ENCODE results near the gene PORCN. TPM values are rescaled to one million over a fixed set of nuclear protein-coding genes. Genes with fewer than 3 reads are reported as not detected.
"Not testable (repeated sequence)": the region's sequence is repeated elsewhere in the genome, so short reads cannot be mapped to it uniquely, and the experiment has no call there.

Gene PORCN
- total RNA-seq, 1 experiment from 2014 or later, result 10.2 TPM

DNA sequence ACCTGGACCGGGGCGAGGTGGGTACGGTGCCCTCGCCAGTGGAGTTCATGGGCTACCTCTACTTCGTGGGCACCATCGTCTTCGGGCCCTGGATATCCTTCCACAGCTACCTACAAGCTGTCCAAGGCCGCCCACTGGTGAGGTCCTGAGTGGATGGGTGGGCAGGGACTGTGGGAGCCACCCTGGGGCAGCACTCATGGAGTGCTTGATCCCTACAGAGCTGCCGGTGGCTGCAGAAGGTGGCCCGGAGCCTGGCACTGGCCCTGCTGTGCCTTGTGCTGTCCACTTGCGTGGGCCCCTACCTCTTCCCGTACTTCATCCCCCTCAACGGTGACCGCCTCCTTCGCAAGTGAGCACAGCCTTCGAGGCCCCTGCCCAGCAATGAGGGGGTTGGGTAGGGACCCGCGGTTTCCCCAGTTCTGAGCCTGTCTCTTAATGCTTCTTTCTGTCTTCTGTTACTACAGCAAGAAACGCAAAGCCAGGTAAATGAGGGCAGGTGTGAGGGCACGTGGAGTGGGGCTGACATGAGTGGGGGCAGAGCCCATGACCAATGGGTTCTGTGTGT, 3.7 kb downstream of the PORCN start:
- DNase-seq (ENCODE audit: low read depth), result no peak

DNA sequence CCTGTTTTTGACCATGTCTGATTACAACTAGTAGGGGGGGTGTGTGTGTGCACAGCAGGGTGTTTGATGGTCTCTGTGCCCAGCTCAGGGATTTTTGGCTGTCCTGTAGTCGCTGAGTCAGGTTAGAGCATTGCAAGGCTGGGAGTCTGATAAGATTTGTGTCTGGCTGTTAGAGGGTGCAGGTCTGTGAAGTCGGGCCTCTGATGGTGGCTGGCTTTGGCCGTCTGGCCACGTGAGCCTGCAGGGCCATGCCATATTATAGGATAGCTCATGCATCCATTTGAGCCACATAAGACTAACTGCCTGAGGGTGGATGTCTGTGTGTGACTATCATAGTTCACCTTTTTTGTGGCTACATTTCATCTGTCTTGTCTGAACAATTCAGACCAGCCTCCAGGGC, 4.9 kb downstream of the PORCN start:
- DNase-seq (ENCODE audit: low read depth), result no peak

DNA sequence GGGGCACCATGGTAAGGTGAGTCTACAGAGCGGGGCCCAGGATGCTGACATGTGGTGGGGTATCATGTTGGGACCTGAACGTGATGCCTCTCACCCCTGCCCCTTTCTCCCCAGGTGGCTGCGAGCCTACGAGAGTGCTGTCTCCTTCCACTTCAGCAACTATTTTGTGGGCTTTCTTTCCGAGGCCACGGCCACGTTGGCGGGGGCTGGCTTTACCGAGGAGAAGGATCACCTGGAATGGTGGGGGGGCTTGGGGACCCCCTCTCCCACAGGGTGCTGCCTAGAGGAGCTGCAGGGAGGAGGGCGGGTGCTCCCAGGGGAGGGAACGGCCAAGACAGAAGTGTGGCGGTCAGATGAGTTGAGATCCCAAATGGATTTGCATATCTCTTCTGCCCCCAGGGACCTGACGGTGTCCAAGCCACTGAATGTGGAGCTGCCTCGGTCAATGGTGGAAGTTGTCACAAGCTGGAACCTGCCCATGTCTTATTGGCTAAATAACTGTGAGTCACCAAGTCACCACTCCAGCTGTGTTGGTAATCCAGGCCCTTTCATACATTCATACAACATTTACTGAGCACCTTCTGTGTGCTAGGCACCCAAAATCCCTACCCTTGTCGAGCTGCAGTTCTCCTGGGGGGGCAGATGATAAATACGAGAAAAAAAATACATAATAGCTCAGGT, 5.5 kb downstream of the PORCN start:
- DNase-seq (ENCODE audit: low read depth), result no peak

DNA sequence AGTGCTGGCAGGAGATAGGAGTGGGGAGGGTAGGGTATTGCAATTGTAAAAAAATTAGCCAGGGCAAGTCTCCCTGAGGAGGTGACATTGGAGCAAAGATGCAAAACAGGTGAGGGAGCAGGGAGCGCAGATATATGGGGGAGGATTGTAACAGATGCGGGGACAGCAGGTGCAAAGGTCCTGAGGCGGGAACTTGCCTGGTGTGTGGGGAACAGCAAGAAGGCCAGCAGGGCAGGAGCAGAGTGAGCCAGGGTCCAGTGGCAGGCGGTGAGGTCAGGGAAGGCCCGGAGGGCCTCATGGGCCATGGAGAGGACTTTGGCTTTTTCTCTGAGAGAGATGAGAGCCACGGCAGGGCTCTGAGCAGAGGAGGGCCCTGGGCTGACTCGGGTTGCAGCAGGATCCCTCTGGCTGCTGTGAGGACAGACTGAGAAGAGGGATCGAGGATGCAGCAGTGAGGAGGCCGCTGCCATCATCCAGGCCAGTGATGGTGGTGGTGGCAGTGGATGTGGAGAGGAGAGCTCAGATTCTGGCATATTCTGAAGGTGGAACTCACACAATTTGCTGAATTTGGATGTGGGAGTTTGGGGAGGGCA, 6.2 kb downstream of the PORCN start:
- DNase-seq (ENCODE audit: low read depth), result no peak

DNA sequence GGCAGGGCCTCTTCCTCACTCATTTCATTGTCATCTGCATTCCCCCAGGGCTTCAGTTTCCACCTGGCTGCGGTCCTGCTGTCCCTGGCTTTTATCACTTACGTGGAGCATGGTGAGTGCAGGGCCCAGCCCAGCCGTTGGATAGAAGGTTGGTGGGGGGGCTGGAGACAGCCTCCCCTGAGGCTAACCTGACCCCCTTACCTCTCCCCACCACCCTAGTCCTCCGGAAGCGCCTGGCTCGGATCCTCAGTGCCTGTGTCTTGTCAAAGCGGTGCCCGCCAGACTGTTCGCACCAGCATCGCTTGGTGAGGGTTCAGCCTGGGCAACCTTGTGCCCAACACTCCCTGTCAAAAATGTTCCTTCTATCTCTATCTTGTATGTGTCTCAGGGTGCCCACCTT, 7.0 kb downstream of the PORCN start:
- no peak for DNase-seq (ENCODE audit: low read depth)

DNA sequence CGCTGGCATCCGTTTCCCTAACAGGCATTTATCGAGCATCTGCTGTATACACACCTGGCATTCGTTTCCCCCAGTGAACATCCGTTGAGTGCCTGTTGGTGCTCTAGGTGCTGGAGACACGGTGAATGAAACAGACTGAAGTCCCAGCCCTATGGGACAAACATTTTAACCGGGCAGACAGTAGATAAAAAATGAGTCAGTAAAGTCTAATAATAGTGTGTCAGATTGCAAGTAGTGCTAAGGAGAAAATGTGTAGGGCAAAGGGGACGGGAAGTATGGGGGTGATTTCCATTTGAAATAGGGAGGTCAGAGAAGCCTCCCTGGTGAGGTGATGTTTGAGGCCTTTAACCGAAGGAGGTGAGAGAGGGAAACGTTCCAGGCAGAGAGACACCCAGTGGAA, 7.5 kb downstream of the PORCN start:
- no peak for DNase-seq (ENCODE audit: low read depth)

DNA sequence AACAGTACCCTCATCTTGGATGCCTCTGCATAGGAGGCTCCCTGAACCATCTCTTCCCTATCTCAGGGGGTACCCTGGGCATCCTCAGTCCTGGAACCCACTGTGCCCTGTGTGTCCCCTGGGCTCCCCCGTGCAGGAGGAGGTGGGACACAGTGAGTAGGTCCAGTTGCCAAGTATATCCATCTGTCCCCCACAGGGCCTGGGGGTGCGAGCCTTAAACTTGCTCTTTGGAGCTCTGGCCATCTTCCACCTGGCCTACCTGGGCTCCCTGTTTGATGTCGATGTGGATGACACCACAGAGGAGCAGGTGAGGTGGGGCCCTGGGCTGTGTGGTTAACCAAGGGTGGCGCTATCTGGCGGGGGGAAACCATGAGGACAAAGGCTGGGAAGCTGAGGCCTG, 8.2 kb downstream of the PORCN start:
- no peak for DNase-seq (ENCODE audit: low read depth)

DNA sequence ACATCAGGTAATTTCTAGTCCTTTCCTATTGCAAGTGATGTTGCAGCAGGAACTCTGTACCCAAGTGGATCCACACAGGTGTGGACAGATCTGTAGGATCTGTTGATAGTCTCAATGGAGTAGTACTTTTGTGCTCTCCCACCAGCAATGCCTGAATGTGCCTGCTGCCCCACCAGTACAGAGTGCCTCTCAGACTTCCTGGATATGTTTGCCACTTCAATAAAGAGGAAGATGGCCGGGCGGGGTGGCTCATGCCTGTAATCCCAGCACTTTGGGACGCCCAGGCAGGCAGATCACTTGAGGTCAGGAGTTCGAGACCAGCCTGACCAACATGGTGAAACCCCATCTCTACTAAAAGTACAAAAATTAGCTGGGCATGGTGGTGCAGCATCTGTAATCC, 10.7 kb downstream of the PORCN start:
- not testable (repeated sequence) for DNase-seq (ENCODE audit: low read depth)

DNA sequence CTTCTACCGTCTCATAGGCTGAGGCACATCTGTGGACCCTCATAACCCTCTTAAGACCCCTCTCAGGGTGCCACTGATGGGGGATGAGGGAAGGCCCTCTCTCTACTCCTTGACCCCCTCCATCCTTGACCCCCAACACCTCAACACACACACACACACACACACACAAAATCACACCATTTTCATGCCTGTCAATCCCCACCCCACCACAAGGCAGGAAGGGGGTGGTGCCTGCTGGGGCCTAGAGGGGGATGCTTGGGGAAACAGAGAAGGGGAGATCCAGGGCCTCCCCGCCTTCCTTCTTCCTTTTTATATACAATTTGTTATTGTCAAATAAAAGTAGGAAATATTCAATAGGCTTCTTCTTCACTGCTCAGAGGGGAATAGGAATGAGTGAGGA, 11.7 kb downstream of the PORCN start:
- DNase-seq (ENCODE audit: low read depth), result no peak

DNA sequence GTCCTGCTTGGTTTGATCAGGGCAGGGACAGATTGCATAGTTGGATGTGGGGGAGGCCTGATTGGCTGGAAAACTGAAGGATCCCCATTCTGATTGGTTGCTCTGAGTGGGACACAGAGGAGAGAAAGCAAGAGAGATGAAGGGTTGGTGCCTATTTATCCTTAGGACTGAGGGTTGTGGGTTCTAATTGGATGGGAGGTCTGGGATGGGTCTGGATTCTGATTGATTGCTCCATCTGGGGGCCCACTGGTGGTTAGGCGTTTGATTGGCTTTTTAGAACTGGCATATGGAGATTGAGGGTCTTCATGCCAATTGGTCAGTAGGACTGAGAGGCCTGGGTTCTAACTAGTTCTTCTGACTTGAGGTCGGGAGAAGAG, 12.2 kb downstream of the PORCN start:
- no peak for DNase-seq (ENCODE audit: low read depth)

DNA sequence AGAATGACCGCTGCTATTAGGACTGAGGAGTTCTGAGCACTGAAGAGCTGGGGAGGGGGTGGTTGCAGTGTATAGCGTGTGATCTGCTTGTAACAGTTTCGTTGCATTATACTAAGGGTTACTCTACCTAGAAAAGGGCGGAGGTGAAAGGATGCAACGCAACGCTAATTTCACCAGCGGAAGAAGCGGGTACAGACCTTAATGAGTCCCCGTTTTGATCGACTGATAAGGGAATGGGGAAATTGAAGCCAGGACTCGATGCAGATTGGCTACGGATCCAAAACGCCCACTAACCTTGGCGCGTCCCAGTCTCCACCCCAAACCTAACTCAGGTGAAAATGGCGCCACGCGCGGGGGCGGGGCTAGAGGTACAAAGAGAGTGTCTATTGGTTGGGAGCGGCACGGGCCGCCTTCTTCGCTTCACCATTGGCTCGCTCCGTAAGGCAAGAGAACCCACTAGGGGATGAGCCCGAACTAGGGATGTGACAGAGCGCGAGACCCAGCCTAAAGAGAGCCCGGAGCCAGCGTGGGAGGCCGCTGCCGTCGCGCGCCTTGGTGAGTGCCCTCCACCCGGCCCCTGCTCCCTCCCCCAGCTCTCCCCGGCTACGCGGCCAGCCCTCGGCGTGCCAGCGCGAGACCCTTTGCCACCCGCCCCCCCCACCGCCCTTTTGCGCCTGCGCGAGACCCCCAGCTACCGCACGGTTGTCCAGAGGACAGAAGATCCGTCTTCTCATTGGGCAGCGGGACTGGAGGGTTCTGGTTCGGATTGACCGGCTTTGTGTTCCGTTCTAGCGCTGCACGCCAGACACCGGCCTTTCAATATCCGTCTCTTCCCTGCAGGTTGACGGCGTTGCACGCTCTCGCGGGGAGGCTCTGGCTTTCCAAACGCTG, 12.8 kb downstream of the PORCN start, which contains the start of gene EBP:
TSS of gene EBP (plus strand) at position 456 of the 891 bp plus-strand sequence. CDS start 1,964 bp downstream, outside the sequence.
- peak; percentile 91 for DNase-seq (ENCODE audit: low read depth)

DNA sequence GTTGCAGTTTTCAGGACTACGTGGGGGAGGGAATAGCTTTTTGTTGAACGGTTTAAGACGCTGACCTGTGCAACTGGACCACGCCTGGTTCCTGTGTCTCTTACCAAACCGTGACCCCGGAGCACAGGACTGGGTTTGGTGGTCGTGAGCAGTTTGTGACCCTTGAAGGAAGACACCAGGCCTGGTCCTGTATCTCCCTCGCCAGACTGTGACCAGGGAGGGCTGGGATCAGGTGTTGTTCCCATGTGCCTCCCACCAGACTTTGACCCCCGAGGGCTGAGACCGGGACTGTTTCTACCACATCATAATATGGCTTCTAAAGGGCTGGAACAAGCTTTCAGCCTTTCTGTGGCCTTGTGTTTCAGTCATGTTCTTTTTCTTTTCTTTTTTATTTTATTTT, 13.5 kb downstream of the PORCN start:
- DNase-seq (ENCODE audit: low read depth), result no peak

DNA sequence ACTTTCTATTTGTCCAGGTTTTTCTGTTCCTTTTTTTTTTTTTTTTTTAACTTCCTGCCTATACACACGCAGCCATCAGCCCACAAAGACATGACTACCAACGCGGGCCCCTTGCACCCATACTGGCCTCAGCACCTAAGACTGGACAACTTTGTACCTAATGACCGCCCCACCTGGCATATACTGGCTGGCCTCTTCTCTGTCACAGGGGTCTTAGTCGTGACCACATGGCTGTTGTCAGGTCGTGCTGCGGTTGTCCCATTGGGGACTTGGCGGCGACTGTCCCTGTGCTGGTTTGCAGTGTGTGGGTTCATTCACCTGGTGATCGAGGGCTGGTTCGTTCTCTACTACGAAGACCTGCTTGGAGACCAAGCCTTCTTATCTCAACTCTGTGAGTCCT, 14.9 kb downstream of the PORCN start:
- DNase-seq (ENCODE audit: low read depth), result no peak

DNA sequence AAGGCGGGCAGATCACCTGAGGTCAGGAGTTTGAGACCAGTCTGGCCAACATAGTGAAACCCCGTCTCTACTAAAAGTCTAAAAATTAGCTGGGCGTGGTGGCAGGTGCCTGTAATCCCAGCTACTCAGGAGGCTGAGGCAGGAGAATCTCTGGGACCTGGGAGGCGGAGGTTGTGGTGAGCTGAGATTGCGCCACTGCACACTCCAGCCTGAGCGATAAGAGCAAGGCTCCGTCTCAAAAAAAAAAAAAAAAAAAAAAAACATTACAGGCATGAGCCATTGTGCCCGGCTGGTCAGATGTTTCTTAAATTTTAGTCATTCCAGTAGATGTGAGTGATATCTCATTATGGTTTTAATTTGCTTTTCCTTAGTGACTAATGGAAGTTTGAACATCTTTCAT, 17.1 kb downstream of the PORCN start:
- DNase-seq (ENCODE audit: low read depth), result not testable (repeated sequence)

DNA sequence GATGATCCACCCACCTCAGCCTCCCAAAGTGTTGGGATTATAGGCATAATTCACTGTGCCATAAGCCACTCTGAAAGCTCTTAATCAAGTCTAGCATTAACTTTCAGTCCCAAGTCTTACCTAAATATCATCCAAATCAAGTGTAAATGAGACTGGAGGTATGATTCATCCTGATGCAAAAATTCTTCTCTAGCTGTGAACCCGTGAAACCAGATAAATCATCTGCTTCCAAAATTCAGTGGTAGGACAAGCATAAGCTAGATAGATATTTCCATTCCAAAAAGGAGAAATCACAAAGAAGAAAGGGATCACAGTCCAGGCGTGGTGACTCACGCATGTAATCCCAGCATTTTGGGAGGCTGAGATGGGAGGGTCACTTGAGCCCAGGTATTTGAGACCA, 21.9 kb downstream of the PORCN start:
- no peak for DNase-seq (ENCODE audit: low read depth)

DNA sequence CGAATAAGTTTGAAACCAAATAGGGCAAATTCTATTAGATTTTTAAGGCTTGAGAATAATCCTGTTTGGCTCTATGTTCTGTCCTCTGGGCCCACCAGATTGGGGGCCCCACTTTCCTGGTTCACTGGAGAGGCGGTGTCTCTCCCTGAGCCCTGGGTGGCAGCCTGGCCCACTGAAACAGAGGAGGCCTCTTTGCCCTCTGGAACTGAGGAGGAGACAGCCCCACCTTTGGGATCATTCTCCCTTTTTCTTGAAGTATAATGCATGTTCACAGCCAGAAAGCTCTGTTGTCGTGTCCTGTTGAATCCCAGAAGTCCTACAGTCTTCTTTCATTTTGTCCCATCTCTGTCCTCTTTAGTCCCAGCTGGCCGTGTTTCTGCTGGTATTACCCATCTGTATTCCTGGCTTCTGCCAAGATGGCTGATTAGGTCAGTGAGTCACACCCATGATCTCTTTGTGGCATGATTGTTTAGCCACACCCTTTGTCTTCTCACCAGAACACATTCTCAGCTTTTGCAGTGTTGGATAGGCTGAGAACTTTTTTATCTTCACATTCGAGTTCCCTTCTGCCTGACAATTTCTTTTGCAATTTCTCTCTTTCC, 22.7 kb downstream of the PORCN start:
- peak; percentile 76 for DNase-seq (ENCODE audit: low read depth)

DNA sequence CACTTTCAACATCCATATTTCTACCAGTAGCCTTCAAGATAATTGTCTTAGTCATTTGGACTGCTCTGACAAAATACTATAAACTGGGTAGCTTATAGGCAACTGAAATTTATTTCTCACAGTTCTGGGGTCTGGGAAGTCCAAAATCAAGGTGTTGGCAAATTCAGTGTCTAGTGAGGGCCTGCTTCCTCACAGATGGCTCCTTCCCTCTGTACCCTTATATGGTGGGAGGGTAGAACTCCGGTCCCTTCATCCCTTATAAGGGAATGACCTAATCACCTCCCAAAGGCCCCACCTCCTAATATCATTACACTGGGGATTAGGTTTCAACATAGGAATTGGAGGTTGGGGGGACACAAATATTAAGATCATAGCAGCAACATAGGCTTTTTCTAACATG, 23.4 kb downstream of the PORCN start:
- no peak for DNase-seq (ENCODE audit: low read depth)

DNA sequence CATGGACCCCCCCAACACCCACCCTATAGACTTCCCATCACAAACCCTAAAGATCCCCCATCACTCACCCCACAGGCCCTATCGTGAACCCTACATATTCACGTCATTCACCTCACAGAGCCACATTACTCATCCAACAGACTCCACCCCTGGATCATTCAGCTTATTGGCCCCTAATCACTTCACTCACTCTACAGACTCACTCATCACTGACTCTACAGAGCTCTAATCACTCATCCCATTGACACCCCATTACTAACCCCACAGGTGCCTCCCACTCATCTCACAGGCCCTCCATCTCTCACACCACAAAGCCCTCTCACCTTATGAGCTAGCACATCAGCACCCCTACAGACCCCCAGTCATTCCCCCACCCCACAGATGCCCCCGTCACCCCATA, 24.4 kb downstream of the PORCN start:
- DNase-seq (ENCODE audit: low read depth), result no peak

DNA sequence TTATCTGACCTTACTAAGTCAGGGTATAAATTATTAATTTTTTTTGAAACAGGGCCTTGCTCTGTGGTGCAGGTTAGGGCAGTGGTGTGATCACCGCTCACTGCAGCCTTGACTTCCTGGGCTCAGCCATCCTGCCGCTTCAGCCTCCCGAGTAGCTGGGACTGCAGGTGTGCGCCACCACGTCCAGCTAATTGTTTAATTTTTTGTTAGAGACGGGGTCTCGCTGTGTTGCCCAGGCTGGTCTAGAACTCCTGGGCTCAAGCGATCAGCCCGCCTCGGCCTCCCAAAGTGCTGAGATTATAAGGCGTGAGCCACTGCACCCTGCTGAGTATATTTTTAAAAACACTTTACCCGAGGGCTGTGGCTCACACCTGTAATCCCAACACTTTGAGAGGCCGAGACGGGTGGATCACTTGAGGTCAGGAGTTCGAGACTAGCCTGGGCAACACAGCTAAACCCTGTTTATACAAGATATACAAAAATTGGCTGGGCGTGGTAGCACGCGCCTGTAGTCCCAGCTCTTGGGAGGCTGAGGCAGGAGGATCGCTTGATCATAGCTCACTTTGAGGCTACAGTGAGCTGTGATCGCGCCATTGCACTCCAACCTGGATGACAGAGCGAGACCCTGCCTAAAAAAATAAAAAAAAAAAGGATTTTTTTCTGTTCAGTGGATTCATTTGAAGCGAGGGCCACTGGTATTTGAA, 30.0 kb downstream of the PORCN start:
- no peak for DNase-seq (ENCODE audit: low read depth)

DNA sequence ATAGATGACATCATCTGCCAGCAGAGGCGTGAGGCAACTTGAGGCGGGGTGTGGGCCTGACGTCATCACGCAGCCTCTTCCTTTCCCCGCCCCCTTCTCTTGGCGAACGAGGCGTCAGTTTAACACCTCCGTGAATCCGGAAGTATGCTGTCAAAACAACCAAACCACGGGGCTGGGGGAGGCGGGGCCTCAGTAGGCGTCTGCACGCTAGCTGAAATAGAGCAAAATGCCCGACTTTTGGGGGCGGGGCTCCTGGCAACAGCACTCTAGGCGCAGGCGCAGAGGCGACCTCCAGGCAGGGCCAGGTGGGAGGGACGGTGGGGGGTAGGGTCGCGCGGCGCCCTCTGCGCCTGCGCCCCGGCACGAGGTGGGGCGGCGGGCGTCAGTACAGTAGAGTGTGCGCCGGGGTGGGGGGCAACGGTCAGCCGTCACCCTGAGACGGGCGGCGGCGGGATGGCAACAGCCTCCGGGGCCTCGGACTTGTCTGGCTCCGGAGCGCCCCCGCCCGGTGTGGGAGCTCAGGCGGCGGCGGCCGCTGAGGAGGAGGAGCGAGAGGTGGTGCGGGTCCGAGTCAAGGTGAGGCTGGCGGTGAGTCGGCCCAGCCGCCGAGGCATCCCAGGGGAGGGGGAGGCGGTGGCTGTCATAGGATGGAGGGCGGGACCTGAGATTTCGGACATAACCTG, 30.7 kb downstream of the PORCN start, which contains the start of gene TBC1D25:
TSS of gene TBC1D25 (plus strand) at position 370 of the 683 bp plus-strand sequence. CDS start at position 454, 84 bp downstream.
- DNase-seq (ENCODE audit: low read depth), result peak; percentile 93

DNA sequence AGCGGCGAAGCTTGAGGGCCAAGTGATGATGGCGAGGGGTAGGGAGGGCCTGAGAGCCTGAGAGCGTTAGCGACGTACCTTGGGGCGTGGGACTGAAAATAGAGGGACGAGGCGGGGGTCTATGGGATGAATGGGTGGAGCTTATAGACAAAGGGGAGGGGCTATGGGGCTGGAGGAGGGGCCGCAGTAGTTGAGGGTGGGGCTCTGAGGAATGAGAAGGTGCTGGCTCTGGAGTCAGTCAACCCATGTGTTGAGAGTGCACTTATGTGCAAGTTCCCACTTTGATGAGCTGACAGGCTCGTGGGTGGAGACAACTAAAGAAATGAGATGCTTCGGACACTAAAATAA, 31.2 kb downstream of the PORCN start:
- no peak for DNase-seq (ENCODE audit: low read depth)
